ENCODE results near the gene AGPAT1.
"Not testable (repeated sequence)": the region's sequence is repeated elsewhere in the genome, so short reads cannot be mapped to it uniquely, and the experiment has no call there.

AGPAT1 gene

DNA sequence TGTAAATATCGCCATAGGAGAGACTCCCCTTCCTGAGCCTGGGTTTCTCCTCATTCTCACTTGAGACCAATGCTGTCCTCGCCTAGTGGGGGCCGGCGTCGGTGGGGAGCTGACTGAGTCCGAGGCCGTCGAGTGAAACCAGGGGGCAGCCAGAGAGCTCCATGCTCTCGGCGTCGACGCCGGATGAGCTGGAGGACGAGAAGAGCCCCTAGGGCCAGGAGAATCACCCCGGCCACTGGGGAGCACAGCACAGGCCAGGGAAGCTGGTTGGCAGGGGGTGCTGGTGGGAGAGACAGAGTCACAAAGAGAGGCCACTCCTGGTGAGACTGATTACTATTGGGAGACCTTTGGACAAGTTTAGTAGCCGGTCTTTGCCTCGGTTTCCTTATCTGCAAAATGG lies 23.0 kb upstream of the AGPAT1 start:
- DNase-seq (ENCODE audit: low read depth), result no peak

DNA sequence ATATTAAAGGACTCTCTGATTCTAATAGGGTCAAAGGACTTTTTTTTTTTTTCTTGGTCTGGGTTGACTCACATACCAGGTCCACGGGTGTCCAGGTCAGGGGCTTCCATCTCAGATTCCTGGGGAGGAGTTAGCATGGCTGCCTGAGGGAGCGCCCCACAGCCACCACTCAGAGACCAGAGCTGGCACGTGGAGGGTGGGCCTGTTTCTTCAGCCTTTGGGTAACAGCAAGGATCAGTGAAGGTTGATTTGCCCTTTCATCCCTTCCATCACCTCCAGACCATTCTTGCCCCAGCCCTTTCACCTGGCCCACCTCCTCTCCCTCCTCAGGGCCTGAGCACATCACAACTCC lies 22.4 kb upstream of the AGPAT1 start:
- DNase-seq (ENCODE audit: low read depth), result no peak

DNA sequence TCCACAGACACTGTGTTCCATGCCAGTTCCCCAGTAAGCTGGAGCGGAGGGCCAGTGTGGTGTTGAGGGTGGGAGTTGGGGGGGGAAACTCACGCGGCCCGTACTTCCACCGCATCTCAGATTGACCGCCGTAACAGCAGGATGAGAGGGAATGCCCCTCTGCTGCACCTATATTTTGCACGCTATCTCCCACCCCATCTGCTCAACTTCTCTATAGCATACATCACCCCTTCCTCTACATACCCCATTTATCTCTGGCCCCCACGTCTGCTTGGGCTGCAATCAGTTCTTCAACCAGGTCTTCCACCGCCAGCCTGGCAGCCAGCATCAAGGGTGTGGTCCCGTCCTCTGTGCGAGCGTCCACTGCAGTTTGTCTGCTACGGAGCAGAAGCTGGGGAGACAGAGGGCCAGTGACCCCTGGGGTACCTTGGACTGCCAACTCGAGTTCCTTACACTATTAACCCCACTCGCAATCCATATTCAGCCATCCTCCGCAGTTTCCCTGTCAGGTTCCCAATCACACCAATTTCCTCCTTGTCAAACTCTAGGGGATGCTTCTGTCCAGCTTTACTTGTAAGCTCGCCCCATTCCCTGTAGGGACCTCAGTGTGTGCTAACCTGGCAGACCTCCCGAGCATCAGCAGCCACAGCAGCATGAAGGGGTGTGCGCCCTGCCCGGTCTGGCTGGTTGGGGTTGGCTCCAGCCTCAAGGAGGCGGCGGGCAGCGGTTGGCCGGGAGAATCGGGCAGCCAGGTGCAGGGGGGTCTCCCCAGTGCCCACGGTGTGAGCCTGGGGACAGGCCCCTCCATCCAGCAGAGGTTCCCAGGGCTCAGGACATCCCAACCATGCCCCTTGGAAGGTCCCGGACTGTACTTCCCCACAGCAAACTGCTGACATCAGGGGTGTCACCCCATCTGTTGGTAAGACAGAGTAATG lies 21.1 kb upstream of the AGPAT1 start:
- no peak for DNase-seq (ENCODE audit: low read depth)

DNA sequence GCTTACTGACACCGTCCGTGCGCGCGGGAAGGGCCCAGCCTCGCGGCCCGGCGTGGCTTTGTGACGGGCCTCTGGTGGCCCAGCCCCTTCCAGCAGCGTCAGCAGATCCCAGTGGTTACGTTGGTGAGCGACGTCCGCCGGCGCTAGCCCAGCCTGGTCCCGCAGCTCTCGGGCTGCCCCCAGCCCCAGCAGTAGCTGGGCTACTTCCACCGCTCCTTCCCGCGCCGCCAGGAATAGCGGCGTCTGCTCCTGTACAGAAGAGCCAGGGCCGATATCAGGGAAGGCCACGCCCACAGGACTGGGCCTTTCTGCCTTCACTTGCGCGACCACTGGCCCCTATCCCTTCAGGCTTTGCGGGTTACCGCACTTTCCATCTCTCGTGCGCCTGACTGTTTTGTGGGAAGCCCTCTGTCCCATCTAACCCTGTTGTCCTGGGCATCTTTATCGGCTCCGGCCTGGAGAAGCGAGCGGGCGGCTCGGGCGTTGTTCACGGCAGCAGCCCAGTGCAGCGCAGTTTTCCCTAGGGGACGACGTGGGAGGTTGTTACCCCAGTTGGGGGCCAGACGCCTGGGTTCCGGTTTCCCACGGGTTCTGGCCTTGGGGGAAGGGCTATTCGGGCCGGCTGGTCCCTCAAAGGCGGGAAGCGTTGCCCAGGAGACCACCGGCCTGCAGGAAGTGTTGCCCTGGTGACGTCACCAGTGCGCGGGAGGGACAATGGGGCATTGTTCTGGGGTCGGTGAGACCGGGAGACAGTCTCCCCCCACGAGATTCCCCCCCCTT lies 20.2 kb upstream of the AGPAT1 start:
- no peak for DNase-seq (ENCODE audit: low read depth)

DNA sequence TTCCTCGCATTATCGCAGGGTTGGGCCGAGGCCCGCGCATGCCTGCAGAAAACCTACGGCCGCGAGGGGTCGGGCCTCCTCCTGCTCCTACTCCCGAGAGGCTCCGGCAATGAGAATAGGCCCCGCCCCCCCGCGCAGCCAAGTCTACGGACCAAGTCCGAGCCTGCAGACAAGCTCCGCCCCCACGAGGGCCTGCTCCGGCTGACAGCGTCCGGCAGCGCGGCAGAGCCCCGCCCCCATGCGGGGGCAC lies 19.7 kb upstream of the AGPAT1 start:
- DNase-seq (ENCODE audit: low read depth), result peak; percentile 98

DNA sequence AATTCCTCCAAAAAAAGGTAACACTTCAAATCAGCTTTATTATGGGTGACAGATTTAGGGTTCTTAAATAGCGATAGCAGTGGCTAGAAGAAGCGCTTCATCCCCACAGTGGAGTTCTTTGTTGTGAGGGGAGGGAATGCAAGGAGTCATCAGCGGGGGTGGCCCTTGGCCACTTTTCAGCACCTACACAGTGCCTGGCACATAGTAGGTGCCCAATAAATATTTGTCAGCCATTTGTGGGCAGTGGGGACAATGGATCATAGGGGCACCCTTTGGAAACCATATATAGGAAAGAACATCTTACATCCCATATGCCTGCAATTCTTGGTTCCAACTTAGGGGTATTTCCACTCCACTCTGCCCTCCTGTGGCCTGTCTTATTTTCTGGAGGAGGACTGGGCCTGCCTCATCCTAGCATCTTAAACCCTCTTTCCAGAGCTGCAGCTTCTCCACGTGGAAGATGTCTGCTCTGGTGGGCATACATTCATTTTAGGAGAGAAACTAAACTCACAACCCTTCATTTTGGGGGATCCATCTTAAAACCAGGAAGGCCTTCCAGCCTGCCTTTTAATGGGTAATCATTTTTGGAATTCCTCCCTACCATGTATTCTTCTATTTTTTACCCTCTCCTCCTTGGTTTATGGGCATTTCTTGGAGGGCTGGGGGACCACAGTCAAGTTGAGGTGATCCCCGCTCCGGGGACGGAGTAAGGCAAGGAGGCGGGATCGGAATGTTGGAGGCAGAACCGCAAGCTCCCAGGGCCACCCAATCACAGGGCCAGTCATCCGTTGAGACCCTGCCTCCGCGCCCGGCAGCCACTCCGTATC lies 19.2 kb upstream of the AGPAT1 start:
- no peak for DNase-seq (ENCODE audit: low read depth)

DNA sequence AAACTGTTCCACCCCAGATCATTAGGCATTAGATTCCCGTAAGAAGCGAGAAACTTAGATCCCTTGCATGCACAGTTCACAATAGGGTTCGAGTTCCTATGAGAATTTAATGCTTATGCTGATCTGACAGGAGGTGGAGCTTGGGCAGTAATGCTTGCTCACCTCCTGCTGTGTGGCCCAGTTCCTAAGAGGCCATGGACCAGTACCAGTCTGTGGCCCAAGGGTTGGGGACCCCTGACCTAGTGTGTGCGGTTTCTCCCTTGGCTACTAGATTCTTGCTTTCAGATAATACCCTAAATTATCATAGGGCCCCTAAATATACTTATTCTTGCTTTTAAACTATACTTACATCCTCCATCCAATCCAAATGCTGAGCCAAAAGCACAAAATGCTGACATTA lies 18.5 kb upstream of the AGPAT1 start:
- DNase-seq (ENCODE audit: low read depth), result no peak

DNA sequence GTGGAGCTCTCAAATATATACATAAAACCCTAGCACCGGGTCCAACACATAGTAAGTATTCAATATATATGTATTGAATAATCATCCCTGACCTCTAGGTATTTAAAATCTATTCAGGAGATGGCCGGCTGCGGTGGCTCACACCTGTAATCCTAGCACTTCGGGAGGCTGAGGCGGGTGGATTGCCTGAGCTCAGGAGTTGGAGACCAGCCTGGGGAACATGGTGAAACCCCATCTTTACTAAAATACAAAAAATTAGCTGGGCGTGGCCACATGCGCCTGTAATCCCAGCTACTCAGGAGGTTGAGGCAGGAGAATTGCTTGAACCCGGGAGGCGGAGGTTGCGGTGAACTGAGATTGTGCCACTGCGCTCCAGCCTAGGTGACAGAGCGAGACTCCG lies 17.2 kb upstream of the AGPAT1 start:
- DNase-seq (ENCODE audit: low read depth), result not testable (repeated sequence)

DNA sequence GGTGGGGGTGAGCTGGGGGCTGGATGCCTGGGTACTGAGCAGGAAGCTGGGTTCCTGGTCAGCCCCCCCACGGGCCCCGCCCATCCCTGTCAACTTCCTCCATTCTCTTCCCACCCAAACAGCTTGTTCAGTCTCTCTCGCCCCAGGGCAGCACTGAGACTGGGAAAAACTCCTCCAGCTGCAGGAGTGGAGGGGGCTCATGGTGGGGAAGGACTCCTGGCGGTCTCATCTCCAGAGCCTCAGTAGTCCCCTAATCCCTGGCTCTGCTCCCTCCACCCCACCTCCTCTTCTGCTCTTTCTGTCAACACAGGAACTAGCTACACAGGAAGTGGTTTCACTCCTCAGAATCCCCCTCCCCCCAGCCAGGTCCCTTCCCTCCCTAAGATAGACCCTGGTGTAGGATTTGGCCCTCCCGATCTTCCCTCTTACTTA lies 16.7 kb upstream of the AGPAT1 start, which contains the start of gene GPSM3:
TSS of gene GPSM3 (minus strand) at position 36 of the 432 bp plus-strand sequence. CDS start 130 bp downstream, outside the sequence.
- DNase-seq (ENCODE audit: low read depth), result no peak

DNA sequence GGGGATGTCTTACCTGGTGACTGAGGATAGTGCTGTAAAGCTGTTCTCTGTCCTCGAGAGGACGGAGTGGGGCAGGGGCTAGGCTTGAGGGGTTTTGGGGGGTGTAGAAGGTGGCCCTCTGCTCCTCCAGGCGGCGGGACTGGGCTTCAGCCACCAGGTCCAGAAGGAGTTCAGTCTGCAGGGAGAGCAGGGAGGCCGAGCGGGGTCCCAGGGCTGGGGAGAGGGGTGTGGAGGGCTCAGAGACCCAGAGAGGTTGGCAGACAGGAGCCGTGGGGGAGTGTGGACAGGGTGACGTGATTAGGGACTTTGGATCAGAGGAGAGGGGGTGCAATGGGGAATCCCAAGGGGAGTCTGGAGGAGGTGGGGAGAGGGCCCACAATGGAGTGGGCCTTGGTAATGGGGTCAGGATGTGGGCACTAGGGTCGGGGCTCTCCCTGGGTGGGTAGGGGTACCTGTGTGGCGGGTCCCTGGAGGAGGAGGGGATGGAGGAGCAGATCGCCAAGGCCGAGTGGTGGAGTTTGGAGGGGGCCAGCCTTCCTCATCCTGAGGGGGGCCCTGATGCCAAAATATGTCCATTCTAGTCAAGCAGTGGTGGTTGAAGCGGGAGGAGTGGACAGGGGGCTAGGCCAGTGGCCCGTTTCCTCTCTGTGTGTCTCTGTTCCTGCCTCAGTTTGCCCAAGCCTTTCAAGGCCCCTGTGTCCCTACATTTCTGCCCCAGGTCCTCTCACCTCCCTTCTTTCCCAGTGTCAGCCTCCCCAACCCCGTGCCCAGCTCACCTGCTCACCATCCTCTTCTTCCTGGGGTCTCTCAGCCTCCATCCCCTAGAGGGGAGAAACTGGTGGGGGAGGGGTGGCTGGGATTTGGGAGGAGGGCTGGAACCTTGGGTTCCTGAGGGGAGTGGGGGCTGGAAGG lies 16.1 kb upstream of the AGPAT1 start:
- no peak for DNase-seq (ENCODE audit: low read depth)

DNA sequence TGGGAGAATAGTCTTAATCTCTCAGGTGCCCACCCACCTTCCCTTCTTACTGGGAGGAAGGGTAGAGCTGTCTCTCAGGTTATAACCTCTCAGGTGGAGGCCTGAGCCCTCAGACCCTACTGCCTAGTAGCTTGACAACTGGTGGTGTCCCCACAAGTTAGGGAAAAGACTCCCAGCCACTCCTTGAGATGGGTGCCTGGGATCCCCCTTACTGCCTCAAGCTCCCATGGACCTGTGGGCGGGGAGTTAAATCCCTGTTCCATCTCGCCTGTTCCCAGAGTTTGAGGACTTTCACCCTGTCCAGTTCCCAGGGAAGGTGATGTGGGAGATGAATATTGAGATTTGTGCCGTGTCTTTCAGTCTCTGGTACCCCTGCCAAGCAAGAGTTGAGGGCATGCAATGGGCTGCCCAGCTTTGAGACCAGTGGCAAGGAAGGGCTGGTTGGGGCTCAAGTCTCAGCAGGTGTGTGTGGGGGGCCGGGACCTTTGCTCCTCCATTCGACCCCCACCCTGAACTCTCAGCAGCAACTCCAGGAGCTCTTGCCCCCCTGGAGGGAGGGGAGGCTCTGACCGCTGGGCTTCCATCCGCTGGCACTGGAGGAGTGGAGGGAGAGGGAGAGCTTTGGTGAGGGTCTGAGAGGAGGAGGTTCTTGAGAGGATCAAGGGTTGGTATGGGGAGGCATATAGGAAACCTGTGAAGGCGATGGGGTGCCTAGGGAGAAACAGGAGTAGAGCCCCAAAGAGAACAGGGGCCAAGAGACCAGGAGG lies 15.2 kb upstream of the AGPAT1 start:
- DNase-seq (ENCODE audit: low read depth), result no peak

DNA sequence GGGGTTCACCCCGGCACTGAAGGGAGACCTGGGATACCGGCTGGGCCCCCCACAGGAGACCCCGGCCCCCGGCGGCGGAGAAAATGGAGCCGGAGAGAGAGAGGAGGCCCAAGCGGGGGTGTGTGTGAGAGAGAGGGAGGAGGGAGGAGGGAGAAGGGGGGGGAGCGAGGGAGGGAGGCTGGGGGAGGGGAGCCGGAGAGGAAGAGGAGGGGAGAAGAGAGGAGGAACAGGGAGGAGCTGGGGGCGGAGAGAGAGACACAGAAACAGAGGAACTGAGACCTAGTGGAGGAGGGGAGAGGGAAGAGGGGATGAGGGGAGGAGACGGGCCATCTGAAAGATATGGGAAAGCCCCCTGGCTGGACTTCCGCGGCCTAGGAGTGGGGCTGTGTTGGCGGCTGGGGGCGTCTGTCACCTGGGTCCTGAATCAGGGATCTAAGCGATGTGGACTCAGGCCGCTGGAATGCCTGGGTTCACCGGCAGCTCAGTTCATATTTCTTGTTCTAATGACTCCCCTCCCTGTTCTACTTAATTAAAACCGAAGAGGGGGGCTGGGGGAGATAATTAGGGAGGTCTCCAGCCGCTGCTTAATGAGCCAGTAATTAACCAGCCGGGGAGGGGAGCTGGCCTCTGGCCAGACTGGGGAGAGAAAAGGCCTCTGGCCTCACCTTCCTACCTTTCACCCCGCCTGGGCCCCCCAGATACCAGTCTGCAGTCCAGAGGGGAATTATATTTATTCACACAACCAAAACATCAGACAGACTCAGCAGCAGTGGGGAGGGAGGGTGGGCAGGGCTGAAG lies 14.4 kb upstream of the AGPAT1 start, which contains the start of gene PBX2:
TSS of gene PBX2 (minus strand) at position 149 of the 798 bp plus-strand sequence. CDS start 287 bp downstream, outside the sequence.
- no peak for DNase-seq (ENCODE audit: low read depth)

DNA sequence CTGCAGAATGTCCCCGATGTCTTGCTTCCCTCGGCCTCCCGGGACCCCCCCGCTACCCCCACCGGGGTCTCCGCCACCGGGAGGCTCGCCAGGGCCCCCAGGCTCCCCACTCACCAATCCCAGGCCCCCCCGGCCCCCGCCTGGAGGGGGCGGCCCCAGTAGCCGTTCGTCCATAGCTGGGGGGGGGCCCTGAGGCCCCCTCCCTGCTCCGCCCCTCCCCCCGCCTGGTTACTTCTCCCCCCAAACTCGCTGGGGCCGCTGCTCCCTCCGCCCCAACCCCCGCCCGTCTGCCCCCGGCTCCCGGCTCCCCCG lies 13.8 kb upstream of the AGPAT1 start:
- DNase-seq (ENCODE audit: low read depth), result no peak

DNA sequence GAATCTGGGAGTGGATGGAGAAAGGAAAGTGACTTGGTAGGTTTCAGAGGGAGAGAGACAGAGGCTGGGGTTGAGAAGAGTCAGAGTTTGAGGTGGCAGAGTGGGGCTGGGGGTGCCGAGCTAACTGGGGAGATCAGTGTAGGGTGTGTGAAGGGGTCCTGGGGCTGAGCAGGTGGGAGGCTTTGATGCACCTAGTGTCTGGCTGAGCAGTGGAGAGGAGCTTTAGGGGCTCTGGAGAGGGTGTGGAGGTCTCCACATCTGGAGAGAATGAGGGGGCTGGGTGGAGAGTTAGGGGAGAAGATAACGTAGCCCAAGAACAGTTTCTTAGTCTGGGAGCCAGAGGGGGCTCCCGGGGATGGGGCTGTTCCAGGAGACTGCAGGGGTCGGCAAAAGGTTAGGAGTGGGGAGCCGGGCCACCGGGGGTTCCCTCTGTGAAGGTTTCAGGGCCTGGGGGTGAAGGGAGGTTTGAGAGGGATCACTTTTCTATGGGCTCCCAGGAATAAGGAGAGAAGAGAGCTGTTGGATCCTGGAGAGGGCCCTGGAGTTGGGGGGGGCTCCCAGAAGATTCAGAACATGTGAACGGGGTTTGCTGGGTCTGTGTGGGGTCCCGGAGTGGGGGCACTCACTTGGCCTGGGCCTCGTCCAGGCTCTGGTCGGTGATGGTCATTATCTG lies 13.3 kb upstream of the AGPAT1 start:
- no peak for DNase-seq (ENCODE audit: low read depth)

DNA sequence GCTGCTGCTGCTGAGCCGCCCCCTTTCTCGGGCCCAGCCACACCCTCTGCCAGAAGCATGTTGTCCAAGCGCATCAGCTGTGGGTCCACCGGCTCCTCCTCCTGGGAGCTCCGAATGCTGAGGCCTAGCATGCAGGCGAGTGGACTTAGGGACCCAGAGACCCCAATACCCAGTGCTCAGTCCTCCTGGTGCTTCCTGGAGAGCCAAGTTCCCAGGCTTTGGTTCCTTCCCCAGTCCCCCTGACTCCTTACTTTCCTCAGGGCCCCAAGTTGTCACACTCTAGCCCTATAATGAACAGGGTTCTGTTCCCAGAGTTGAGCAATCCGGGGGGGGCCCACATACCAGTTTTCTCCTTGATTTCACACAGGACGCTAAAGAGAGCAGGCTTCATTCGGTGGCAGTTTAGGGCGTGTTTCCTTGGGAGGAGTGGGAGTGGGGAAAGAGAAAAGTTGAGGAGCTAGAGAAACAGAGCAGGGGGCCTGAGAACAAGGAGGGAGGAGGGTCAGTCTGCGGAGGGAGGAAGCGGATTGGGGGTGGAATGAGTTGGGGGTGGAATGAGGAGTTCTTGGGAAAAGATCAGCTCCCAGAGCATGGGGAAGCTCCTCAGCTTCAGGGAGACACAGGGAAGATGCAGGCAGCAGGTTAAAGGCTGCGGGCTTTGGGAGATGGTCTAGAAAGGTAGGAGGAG lies 12.6 kb upstream of the AGPAT1 start:
- no peak for DNase-seq (ENCODE audit: low read depth)

DNA sequence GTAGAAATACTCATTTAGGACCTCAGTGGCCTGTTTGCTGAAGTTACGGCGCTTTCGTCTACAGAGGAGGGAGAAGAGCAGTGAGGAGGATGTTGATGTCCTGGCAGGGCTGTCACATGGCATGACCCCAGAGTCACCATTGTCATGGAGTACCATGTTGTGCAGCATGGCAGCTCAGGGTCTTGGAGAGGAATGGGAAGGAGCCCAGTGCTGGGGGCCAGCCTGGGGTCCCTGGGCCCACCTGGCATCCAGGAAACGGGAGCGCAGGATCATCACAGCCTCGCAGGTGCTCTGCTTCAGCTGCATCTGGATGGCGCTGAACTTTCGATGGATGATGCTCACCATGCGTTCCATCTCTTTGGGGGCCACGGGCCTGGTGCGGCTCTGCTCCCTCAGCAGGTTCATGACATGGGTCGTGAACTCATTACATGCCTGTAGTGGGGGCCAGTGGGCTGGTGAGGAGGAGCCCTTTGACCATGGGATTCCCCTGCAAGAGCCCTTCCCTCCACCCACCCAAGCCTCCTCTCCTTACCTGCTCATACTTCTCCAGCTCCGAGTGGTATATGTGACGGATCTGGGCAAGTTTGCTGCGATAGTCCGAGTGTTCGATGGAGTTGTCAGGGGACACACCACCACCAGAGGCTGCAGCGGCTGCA lies 12.0 kb upstream of the AGPAT1 start:
- DNase-seq (ENCODE audit: low read depth), result not testable (repeated sequence)

DNA sequence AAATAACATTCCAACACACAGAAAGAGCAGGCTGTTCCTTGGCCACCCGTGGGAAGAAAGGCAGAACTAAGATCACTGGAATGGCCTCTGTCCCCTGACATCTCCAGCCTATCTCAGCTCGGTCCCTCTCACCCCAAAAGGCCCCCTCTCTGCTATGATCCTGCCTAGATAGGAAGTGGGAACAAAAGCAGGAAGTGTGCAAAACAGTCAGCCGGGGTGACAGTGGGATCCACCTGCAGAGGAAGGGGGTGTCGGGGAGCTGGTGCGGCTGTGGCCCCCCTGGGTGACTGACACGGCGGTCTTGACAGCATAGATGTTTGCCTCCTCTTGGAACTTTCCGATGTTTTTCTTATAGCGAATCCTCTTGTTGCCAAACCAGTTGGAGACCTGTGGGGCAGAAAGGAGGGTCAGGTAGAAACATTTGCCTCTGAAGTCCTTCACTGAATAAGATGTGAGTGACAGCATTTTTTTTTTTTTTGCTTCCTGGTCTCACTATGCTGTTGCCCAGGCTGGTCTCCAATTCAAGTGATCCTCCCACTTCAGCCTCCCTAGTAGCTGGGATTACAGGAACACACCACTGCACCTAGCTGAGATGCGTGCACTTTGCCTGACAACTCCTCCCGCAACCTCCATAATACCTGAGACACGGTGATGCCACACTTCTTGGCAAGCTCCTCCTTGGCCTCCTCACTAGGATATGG lies 11.3 kb upstream of the AGPAT1 start:
- no peak for DNase-seq (ENCODE audit: low read depth)

Data from non-pigmented ciliary epithelial cell (primary cell).